ENCODE measurements around the gene RAD51B.
"Not testable (repeated sequence)": the region's sequence is repeated elsewhere in the genome, so short reads cannot be mapped to it uniquely, and the experiment has no call there.

- not testable (repeated sequence) for TF ChIP-seq ZNF580 (tag by site-specific recombination; IDR thresholded peaks at IDR 0.05); KLF9 (tag by site-specific recombination; IDR thresholded peaks at IDR 0.05; ENCODE audit: low read depth); CTCF (tag by site-specific recombination; IDR thresholded peaks at IDR 0.05); MEIS1 (CRISPR knock-in tag; IDR thresholded peaks at IDR 0.05; ENCODE audit: borderline replicate concordance); ZSCAN30 (tag by site-specific recombination; IDR thresholded peaks at IDR 0.05); ZFP41 (tag by site-specific recombination; IDR thresholded peaks at IDR 0.05; ENCODE audit: borderline replicate concordance); REST (tag by site-specific recombination; IDR thresholded peaks at IDR 0.05); ZNF335 (tag by site-specific recombination; conservative IDR thresholded peaks at IDR 0.05); ZNF768 (tag by site-specific recombination; IDR thresholded peaks at IDR 0.05); ZSCAN16 (tag by site-specific recombination; IDR thresholded peaks at IDR 0.05); ZNF704 (tag by site-specific recombination; IDR thresholded peaks at IDR 0.05); ZNF707 (tag by site-specific recombination; IDR thresholded peaks at IDR 0.05); SP2 (tag by site-specific recombination; IDR thresholded peaks at IDR 0.05); ZBTB44 (tag by site-specific recombination; IDR thresholded peaks at IDR 0.05)
These were observed 879.2 kb downstream of the RAD51B start for GRCh38 chr14:68698773-68699172.

All from HEK293 (cell line).